ENCODE data around the gene NRG2. TPM values are rescaled to one million over a fixed set of nuclear protein-coding genes. Genes with fewer than 3 reads are reported as not detected.

Gene NRG2
- total RNA-seq, 2 experiments from 2014 or later, result 0.10 to 0.14 TPM

DNA sequence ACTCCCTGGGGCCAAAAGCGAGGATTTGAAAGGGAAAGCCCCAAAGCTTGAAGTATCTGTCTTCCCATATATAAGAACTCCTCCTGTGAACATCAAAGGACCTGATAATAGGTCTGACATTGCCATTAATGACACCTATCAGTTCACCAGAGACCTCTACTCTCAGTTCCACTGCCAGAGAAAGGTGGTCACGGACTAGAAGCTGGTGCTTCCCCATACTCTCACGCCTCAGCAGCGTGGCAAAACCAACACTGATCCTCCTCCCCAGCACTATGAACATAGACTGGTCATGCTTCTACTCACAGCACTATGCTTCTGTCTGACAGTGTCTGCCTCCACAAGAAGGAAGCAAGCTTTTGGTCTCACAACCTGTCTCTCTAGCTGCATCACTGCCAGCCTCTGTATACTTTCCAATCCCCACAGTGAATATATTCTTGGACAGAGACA is 37.9 kb downstream of the NRG2 start:
- Mint-ChIP-seq H3K27me3 (peaks cover 32% of the 10 kb centered on the region), H3K36me3 (no peaks in the 10 kb centered on the region)
- no peak for DNase-seq

DNA sequence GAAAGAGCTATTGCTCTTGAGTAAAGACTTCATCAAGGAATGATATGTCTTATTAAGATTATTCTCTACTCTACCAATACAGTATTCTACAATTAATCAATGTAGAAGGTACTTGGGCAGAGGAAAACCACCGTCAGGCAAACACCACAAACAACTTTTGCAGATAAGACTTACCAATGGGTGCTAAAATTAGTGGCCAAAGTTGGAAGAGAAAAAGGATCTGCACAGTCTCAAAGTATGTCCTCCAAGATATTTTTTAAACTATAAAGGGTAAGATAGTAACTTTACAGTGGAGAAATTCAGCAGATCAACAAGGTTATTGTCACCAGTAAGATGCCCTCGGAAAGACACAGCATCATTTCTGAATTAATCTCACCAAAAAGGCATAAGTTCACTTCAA is 38.9 kb downstream of the NRG2 start:
- H3K4me3 Mint-ChIP-seq, result no peak overlapping the region
- no peak overlapping the region for H3K27ac Mint-ChIP-seq
- H3K9me3 Mint-ChIP-seq, result no peaks in the 10 kb centered on the region
- DNase-seq, result no peak
- H3K36me3 Mint-ChIP-seq, result no peaks in the 10 kb centered on the region
- peaks cover 36% of the 10 kb centered on the region for H3K27me3 Mint-ChIP-seq
- H3K4me1 Mint-ChIP-seq, result no peaks in the 10 kb centered on the region

More for the DNA sequence above, 37.9 kb downstream of the NRG2 start:
- Mint-ChIP-seq H3K27ac (no peak overlapping the region), H3K4me1 (no peaks in the 10 kb centered on the region), H3K4me3 (no peak overlapping the region), H3K9me3 (no peaks in the 10 kb centered on the region)

DNA sequence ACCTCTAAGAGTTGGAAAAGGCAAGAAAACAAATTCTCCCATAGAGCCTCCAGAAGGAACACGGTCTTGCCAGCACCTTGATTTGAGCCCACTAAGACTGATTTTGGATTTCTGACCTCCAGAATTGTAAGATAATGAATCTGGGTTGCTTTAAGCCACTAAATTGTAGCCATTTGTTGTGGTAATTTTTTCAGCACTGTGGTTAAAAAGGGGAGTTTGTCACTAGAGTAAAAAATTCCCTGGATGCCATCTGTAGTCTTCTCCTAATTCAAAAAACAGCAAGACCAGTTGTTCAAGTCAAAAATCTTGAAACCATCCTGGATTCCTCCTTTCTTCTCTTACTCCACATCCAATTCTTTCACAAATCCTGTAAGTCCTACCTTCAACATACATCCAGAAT is 39.6 kb downstream of the NRG2 start:
- Mint-ChIP-seq H3K4me1 (no peaks in the 10 kb centered on the region), H3K27ac (no peak overlapping the region), H3K36me3 (no peaks in the 10 kb centered on the region), H3K9me3 (no peaks in the 10 kb centered on the region), H3K4me3 (no peak overlapping the region), H3K27me3 (peaks cover 39% of the 10 kb centered on the region)
- no peak for DNase-seq

DNA sequence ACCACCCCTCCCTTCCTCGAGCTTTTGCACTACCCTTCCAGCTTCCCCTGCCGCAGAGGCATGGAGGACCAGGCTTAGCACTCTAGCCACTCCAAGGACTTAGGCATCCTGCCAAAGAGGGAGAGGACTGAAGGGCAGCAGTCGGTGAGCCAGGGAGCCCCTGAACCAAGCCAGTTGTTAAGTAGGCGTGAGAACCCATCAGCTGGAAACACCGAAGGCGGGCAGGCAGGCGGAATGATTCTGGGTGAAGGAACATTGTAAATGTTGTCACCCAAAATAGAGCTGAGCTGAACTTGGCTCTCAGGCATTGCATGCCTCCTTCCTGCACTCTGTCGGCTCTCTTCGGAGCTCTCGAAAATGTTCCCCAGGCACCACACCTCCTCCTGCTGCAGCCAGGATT is 42.8 kb downstream of the NRG2 start:
- DNase-seq, result no peak
- no peak overlapping the region for H3K27ac Mint-ChIP-seq
- H3K36me3 Mint-ChIP-seq, result no peaks in the 10 kb centered on the region
- H3K27me3 Mint-ChIP-seq, result peaks cover 46% of the 10 kb centered on the region
- H3K9me3 Mint-ChIP-seq, result no peaks in the 10 kb centered on the region
- no peaks in the 10 kb centered on the region for H3K4me1 Mint-ChIP-seq
- no peak overlapping the region for H3K4me3 Mint-ChIP-seq

DNA sequence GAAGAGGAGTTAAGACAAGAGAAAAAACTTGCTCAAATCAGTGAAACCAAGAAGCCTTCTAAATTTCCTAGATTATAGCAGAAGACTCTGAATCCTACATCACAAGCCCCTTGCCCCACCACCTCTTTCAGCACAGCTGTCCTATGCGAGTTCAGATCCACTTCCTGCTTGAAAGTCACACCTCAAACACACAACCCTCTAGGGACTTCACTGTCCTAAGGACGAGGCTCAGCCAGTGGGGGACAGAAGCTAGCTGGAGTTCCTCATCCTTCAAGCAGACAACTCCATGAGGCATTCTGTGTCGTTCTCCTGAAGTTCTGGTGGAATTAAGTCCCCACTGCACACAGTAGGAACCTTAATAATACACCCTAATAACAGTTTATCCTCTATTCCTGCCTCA is 44.3 kb downstream of the NRG2 start:
- Mint-ChIP-seq H3K27me3 (peaks cover 48% of the 10 kb centered on the region), H3K4me1 (no peaks in the 10 kb centered on the region)

DNA sequence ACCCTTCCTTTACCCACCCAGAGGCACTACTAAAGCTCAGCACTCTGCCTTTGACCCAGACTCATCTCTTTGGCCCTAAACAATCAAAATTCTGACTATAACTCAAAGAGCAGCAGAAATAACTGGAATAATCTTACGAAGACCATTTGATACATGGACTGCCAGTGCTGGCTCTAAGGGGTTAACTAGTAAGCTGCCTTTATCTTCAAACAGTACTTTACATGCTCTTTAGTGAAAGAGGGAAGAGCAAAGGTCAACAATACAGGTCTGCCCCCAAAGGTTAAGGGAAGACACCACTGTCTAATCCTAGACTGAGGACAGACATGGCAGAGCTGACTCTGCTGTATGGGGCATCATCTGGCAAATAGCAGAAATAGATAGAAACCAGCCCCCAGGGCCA is 45.8 kb downstream of the NRG2 start:
- Mint-ChIP-seq H3K27me3 (peaks cover 51% of the 10 kb centered on the region), H3K4me1 (no peaks in the 10 kb centered on the region), H3K9me3 (no peaks in the 10 kb centered on the region), H3K36me3 (no peaks in the 10 kb centered on the region), H3K4me3 (no peak overlapping the region), H3K27ac (no peak overlapping the region)
- no peak for DNase-seq

More for the DNA sequence above, 44.3 kb downstream of the NRG2 start:
- H3K4me3 Mint-ChIP-seq, result no peak overlapping the region
- no peaks in the 10 kb centered on the region for H3K9me3 Mint-ChIP-seq
- no peak overlapping the region for H3K27ac Mint-ChIP-seq
- DNase-seq, result no peak
- no peaks in the 10 kb centered on the region for H3K36me3 Mint-ChIP-seq

DNA sequence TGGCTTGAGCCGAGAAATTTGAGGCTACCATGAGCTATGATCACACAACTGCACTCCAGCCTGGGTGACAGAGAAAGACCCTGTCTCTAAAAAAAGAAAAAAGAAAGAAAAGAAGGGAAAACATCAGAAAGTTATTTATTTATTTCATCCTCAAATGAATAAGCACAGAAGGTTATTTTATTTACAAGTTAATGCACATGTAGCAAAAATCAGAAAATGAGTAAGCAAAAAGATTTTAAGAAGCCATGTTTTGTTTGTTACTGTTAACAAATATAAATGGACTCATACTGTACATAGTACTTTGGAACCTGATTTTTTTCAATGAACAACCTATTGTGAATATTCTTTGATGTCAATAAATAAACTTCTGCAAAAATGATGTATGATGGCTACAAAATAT is 47.2 kb downstream of the NRG2 start:
- H3K9me3 Mint-ChIP-seq, result no peaks in the 10 kb centered on the region
- H3K27ac Mint-ChIP-seq, result no peak overlapping the region
- H3K4me1 Mint-ChIP-seq, result no peaks in the 10 kb centered on the region
- H3K36me3 Mint-ChIP-seq, result no peaks in the 10 kb centered on the region
- H3K4me3 Mint-ChIP-seq, result no peak overlapping the region
- H3K27me3 Mint-ChIP-seq, result peaks cover 47% of the 10 kb centered on the region
- DNase-seq, result no peak

DNA sequence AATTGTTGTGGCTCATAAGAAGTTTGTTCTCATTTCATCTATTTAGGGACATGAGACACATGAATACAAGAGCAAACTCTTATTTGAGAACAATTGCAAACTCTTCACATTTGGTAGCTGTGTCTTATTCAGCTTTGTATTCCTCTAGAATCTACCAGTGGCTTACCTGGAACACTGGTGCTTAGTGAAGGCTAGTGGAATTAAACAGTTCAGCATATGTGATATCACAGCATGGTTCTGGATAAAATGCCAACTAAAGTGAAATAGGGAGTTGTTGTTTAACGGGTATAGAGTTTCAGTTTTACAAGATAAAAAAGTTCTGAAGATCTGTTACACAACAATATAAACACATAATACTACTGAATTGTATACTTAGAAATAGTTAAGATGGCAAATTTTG is 48.9 kb downstream of the NRG2 start:
- DNase-seq, result no peak
- no peaks in the 10 kb centered on the region for H3K4me1 Mint-ChIP-seq
- H3K36me3 Mint-ChIP-seq, result no peaks in the 10 kb centered on the region
- no peak overlapping the region for H3K27ac Mint-ChIP-seq
- H3K27me3 Mint-ChIP-seq, result peaks cover 36% of the 10 kb centered on the region
- H3K4me3 Mint-ChIP-seq, result no peak overlapping the region
- H3K9me3 Mint-ChIP-seq, result no peaks in the 10 kb centered on the region

DNA sequence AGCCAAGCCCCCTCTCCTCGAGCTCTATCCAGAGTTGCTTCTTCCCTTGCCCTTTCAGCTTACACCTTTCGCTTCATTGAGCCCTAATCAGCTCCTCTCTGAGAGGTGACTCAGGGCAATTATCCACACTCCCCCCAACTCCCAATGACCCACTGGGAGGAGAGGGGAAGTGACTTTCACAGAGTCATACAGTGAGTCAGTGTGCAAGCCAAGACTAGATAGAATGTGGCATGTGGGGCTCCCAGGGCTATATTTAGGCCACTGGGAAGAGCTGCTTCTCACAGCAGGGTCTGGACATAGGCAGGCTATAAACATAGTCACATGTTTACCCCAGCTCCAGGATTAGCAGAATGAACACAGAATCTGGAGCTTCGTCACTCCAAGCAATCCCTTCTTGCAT is 57.4 kb downstream of the NRG2 start:
- Mint-ChIP-seq H3K4me1 (no peaks in the 10 kb centered on the region), H3K27ac (no peak overlapping the region), H3K4me3 (no peak overlapping the region), H3K27me3 (peaks cover 7% of the 10 kb centered on the region), H3K36me3 (no peaks in the 10 kb centered on the region), H3K9me3 (no peaks in the 10 kb centered on the region)
- DNase-seq, result no peak

DNA sequence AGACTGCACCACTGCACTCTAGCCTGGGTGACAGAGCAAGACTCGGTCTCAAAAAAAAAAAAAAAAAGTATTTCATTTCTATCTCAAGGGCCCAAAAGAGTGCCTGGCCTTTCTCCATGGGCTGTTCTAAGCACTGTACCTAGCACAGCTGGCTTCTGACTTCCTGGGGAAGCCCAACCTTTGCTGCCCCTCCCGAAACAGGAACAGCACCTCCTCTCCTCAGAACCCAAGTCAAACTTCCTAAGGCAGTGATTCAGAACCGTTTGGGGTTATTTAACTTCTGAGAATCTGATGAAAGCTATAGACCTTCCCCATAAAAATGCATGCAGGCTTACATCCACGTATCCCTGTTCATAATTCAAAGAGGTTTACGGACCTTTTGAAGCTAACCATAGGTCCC is 57.8 kb downstream of the NRG2 start:
- H3K9me3 Mint-ChIP-seq, result no peaks in the 10 kb centered on the region
- H3K36me3 Mint-ChIP-seq, result no peaks in the 10 kb centered on the region
- DNase-seq, result no peak
- H3K4me1 Mint-ChIP-seq, result no peaks in the 10 kb centered on the region
- H3K27me3 Mint-ChIP-seq, result peaks cover 7% of the 10 kb centered on the region
- H3K4me3 Mint-ChIP-seq, result no peak overlapping the region
- no peak overlapping the region for H3K27ac Mint-ChIP-seq

DNA sequence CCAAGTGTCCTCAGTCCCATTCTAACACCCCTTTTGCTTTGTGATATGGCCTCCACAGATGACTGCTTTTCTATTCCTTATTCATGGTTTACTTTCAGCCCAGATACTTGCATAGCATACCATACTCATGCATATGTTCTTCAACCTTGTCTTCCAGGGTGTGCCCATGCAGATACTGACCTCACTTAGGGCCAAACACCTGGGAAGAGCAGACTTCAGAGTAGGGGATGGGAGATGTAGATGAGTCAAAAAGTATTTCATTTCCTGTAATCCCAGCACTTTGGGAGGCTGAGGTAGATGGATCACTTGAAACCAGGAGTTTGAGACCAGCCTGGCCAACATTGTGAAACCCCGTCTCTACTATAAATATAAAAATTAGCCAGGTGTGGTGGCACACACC is 58.3 kb downstream of the NRG2 start:
- H3K9me3 Mint-ChIP-seq, result no peaks in the 10 kb centered on the region
- H3K27ac Mint-ChIP-seq, result no peak overlapping the region
- H3K4me1 Mint-ChIP-seq, result no peaks in the 10 kb centered on the region
- no peak overlapping the region for H3K4me3 Mint-ChIP-seq
- no peaks in the 10 kb centered on the region for H3K36me3 Mint-ChIP-seq
- peaks cover 7% of the 10 kb centered on the region for H3K27me3 Mint-ChIP-seq
- no peak for DNase-seq

DNA sequence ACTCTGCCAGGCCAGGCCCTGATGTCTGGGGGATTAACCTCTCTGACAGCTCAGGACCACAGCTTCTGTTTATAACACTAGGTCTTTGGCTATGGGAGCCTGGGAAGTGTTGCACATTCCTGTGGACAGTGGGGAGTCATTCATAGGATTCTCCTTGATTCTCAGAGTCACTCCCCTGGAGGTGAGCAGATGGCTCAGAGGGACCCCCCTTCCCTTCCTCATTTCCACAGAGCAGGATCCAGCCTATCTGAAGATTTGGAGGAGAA is 60.2 kb downstream of the NRG2 start:
- H3K27ac Mint-ChIP-seq, result no peak overlapping the region
- H3K27me3 Mint-ChIP-seq, result peaks cover 13% of the 10 kb centered on the region
- no peak for DNase-seq
- no peaks in the 10 kb centered on the region for H3K4me1 Mint-ChIP-seq
- no peak overlapping the region for H3K4me3 Mint-ChIP-seq
- no peaks in the 10 kb centered on the region for H3K36me3 Mint-ChIP-seq
- no peaks in the 10 kb centered on the region for H3K9me3 Mint-ChIP-seq

DNA sequence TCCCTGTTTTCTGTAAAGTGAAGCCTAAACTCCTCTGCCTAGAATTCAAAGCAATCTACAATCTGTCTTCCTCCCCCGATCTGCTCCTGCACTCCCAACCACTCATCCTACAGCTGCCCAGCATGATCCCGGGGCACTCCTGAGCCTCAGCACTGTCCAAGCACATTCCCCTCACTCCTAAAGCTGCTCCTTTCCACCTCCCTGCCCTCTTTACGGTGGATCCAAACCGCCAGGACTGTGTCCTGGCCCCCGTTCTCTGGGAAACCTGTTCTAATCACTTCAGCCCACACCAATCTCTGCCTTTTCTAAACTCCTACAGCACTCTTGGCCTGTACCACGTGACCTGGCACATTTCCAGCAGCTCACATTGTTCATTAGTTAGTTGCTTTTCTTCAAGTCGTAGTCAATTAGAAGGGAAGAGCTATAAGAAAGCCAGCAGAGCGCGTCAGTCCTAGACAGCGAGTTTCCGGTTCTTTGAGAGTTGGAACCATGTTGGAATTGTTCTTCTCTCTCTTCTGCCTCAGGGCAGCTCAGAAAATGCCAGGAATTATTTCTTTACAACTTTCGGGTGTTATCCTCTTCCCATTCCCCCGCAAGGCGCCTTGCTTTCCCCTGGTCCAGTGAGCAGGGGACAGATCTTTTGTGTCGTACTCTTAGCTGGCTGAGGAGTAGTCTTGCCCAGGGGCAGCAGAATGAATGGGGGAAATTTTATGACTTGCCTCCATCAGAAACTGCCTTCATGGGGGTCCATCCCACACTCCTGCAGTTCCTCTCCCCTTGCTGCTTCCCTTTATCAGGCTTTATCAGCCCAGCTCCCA is 60.7 kb downstream of the NRG2 start:
- no peak for DNase-seq
- H3K27me3 Mint-ChIP-seq, result peaks cover 14% of the 10 kb centered on the region
- H3K4me1 Mint-ChIP-seq, result no peaks in the 10 kb centered on the region

DNA sequence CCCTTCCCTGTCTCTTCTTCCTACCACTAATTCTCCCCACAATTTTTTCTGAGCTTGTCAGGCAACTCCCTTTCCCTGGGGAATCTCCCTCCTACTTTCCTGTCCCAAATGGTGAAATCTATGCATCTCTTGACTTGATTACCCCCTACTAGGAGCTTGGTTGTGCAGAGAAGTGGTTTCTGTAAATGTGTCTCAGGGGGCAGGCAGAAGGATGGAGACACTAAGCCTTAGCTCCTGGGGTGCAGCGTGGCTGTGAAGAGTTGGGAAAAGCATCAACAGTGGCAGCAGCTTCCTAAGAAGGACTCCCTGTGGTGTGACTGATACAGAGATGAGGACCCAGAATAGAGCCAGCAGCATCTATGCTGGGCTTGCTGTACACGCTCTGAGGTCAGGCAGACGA is 62.3 kb downstream of the NRG2 start:
- no peaks in the 10 kb centered on the region for H3K4me1 Mint-ChIP-seq
- H3K4me3 Mint-ChIP-seq, result no peak overlapping the region
- DNase-seq, result no peak
- H3K27me3 Mint-ChIP-seq, result peaks cover 18% of the 10 kb centered on the region
- H3K27ac Mint-ChIP-seq, result no peak overlapping the region
- no peaks in the 10 kb centered on the region for H3K9me3 Mint-ChIP-seq
- no peaks in the 10 kb centered on the region for H3K36me3 Mint-ChIP-seq

More for the DNA sequence above, 60.7 kb downstream of the NRG2 start:
- H3K36me3 Mint-ChIP-seq, result no peaks in the 10 kb centered on the region
- no peak overlapping the region for H3K4me3 Mint-ChIP-seq
- no peak overlapping the region for H3K27ac Mint-ChIP-seq
- H3K9me3 Mint-ChIP-seq, result no peaks in the 10 kb centered on the region

DNA sequence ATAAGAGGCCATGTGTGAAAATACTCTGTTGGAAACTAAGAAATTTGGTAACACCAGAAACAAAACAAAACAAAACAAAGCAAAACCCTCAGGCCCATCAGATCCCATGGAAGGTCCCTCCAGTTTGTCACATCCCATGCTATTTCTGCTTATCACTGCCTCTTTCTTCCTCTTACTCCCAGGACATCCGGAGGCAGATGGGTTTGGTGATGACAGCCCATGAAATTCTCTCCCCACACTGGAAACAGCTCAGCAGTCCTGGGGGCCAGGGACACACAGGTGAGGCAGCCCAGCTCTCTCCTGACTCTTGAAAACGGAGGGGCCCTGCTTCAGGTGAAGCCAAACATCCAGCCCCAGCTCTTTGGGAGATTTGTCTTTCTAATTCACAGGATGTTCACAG is 63.2 kb downstream of the NRG2 start:
- DNase-seq, result no peak

DNA sequence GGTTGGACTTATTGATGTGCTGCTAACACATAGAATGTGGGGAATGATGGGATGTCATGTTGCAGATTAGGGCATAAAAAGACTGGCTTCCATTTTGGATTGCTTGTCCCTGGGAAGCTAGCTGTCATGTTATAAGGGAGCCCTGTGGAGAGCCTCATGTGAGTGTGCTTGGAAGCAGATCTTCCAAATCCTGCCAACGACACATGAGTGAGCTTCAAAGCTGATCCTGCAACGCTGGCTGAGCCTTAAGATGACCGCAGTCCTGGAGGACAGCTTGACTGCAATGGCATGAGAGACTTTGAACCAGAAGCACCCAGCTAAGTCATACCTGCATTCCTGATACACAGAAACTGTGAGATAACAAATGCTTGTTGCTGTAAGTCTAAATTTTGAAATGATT is 63.6 kb downstream of the NRG2 start:
- peaks cover 23% of the 10 kb centered on the region for H3K27me3 Mint-ChIP-seq
- H3K9me3 Mint-ChIP-seq, result no peaks in the 10 kb centered on the region

More for the DNA sequence above, 63.2 kb downstream of the NRG2 start:
- no peak overlapping the region for H3K27ac Mint-ChIP-seq
- no peak overlapping the region for H3K4me3 Mint-ChIP-seq
- no peaks in the 10 kb centered on the region for H3K36me3 Mint-ChIP-seq
- H3K4me1 Mint-ChIP-seq, result no peaks in the 10 kb centered on the region
- H3K9me3 Mint-ChIP-seq, result no peaks in the 10 kb centered on the region
- H3K27me3 Mint-ChIP-seq, result peaks cover 18% of the 10 kb centered on the region

More for the DNA sequence above, 63.6 kb downstream of the NRG2 start:
- DNase-seq, result no peak
- Mint-ChIP-seq H3K4me3 (no peak overlapping the region), H3K27ac (no peak overlapping the region), H3K36me3 (no peaks in the 10 kb centered on the region), H3K4me1 (no peaks in the 10 kb centered on the region)
